Measurements from ENCODE around the gene ZNF79. TPM values are rescaled to one million over a fixed set of nuclear protein-coding genes. Genes with fewer than 3 reads are reported as not detected.

ZNF79 gene
- total RNA-seq, 2 experiments from 2014 or later, result 7.9 to 8.1 TPM

DNA sequence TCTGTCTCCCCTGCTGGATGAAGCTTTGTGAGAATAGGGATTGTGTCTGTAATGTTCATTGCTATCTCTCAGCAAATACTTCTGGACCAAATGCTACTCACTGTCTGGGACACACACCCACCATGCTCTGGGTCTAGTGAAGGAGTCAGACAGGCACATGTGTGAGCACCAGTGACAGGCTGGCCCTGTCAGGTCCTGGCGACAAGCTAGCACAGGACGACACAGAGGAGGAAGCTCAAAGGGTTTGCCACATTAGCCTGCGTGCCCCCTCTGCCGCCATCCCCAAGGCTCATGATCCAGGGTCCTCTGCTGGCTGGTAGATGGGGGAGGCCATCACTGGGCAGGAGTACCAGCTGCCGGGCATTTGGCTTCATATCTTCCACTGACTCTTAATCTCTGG, 50.4 kb downstream of the ZNF79 start:
- Mint-ChIP-seq H3K9me3 (no peaks in the 10 kb centered on the region), H3K4me1 (ENCODE audit: low read depth) (no peaks in the 10 kb centered on the region), H3K27me3 (ENCODE audit: low read depth) (no peaks in the 10 kb centered on the region), H3K36me3 (ENCODE audit: low read depth) (peaks cover 9% of the 10 kb centered on the region), H3K4me3 (no peak overlapping the region), H3K27ac (no peak overlapping the region)
- CTCF ChIA-PET, result no interaction called here
- intact Hi-C loops (cut with micrococcal nuclease), result no loop called here
- no peak for DNase-seq

- intact Hi-C loops (cut with micrococcal nuclease), result no loop called here
- no peak overlapping the region for H3K4me3 Mint-ChIP-seq
- CTCF ChIA-PET, result interaction anchor here (1.4 kb wide), 1 partner anchor 255 kb away, joined by 3 read pairs; no protein-coding TSS in a partner anchor
- no peaks in the 10 kb centered on the region for H3K9me3 Mint-ChIP-seq
- H3K27ac Mint-ChIP-seq, result no peak overlapping the region
- H3K27me3 Mint-ChIP-seq (ENCODE audit: low read depth), result no peaks in the 10 kb centered on the region
- H3K4me1 Mint-ChIP-seq (ENCODE audit: low read depth), result no peaks in the 10 kb centered on the region
- no peak for DNase-seq
- H3K36me3 Mint-ChIP-seq (ENCODE audit: low read depth), result peaks cover 10% of the 10 kb centered on the region
These were observed 55.4 kb downstream of the ZNF79 start for GRCh38 chr9:127479507-127480081.

DNA sequence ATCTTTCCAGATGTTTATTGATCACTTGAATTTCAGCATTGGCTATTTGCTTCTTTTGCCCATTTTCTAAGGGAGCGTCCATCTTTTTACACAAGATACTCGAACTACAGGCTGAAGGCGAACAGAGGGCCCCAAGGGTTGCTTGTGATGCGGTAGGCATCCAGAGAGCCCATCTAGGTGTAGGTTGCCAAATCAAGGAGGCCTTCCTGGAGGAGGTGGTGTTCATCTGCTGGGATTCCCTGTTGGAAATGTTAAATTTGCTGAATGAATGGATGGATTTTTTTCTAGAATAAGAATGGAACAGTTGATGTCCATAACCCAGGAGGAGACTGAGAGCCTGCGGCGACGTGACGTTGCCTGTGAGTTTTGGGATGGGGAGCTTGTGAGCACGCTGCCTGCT, 58.5 kb downstream of the ZNF79 start:
- intact Hi-C loops (cut with micrococcal nuclease), result no loop called here
- no peak overlapping the region for H3K4me3 Mint-ChIP-seq
- CTCF ChIA-PET, result no interaction called here
- no peaks in the 10 kb centered on the region for H3K9me3 Mint-ChIP-seq
- no peak for DNase-seq
- H3K4me1 Mint-ChIP-seq (ENCODE audit: low read depth), result no peaks in the 10 kb centered on the region
- H3K27me3 Mint-ChIP-seq (ENCODE audit: low read depth), result no peaks in the 10 kb centered on the region
- no peak overlapping the region for H3K27ac Mint-ChIP-seq
- H3K36me3 Mint-ChIP-seq (ENCODE audit: low read depth), result peaks cover 13% of the 10 kb centered on the region

- H3K27ac Mint-ChIP-seq, result no peak overlapping the region
- no peaks in the 10 kb centered on the region for H3K4me1 Mint-ChIP-seq (ENCODE audit: low read depth)
- CTCF ChIA-PET, result no interaction called here
- H3K9me3 Mint-ChIP-seq, result no peaks in the 10 kb centered on the region
- peaks cover 12% of the 10 kb centered on the region for H3K36me3 Mint-ChIP-seq (ENCODE audit: low read depth)
- H3K4me3 Mint-ChIP-seq, result no peak overlapping the region
- intact Hi-C loops (cut with micrococcal nuclease), result no loop called here
- H3K27me3 Mint-ChIP-seq (ENCODE audit: low read depth), result no peaks in the 10 kb centered on the region
- DNase-seq, result no peak
These were observed 61.8 kb downstream of the ZNF79 start for GRCh38 chr9:127485995-127486394.

DNA sequence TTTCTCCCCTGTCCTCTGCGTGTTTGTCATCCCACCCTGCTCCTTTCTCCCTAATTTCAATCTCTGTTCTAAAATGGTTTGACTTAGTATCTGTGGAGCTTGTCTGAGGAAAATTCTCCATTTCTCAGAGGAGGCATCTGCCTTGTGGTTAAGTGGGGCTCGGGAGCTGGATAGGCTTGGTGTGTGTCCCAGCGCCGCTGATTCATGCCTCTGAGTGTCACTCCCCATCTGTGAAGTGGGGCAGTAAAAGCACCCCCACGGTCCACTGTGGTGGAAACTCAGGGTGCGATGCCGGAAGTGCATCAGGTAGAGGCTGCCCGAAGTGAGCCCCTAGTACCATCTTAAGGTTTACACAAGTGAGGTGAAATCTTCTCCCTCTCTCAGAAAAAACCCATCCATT, 64.8 kb downstream of the ZNF79 start:
- H3K27ac Mint-ChIP-seq, result no peak overlapping the region
- CTCF ChIA-PET, result no interaction called here
- H3K4me3 Mint-ChIP-seq, result no peak overlapping the region
- no peaks in the 10 kb centered on the region for H3K4me1 Mint-ChIP-seq (ENCODE audit: low read depth)
- no peaks in the 10 kb centered on the region for H3K9me3 Mint-ChIP-seq
- no peak for DNase-seq
- intact Hi-C loops (cut with micrococcal nuclease), result no loop called here
- no peaks in the 10 kb centered on the region for H3K27me3 Mint-ChIP-seq (ENCODE audit: low read depth)
- H3K36me3 Mint-ChIP-seq (ENCODE audit: low read depth), result peaks cover 8% of the 10 kb centered on the region

DNA sequence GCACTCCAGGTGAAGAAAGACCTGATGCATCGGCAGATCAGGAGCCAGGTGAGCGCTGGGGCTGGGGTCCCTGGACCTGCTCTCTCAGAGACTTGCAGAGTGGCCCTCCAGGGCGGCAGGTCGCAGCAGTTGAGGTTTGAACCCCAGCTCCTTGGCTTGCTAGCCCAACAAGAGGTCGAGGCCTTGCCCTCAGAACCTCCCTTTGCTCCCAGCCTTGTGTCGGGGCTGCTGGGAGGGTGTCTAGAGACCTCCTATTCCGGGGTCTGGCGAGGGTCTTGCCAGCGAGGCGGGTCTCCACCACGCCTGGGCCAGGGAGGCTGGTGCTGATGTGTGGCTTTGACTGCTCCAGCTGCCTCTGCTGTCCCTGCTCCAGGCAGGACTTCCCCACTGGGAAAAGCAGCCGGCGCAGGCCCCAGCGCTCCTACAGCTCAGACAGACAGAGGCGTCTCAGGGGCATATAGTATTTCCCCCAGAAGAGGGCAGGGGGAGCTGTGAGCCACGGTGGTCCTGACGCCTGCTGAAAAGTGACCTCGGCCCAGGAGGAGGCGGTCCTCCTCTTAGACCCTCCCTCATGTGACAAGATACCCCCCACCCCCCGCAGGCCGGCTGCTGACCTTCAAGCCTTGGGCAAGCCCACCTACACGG, 65.4 kb downstream of the ZNF79 start:
- CTCF ChIA-PET, result interaction anchor here (1.0 kb wide), 1 partner anchor 100 kb away, joined by 3 read pairs; no protein-coding TSS in a partner anchor
- no peaks in the 10 kb centered on the region for H3K4me1 Mint-ChIP-seq (ENCODE audit: low read depth)

DNA sequence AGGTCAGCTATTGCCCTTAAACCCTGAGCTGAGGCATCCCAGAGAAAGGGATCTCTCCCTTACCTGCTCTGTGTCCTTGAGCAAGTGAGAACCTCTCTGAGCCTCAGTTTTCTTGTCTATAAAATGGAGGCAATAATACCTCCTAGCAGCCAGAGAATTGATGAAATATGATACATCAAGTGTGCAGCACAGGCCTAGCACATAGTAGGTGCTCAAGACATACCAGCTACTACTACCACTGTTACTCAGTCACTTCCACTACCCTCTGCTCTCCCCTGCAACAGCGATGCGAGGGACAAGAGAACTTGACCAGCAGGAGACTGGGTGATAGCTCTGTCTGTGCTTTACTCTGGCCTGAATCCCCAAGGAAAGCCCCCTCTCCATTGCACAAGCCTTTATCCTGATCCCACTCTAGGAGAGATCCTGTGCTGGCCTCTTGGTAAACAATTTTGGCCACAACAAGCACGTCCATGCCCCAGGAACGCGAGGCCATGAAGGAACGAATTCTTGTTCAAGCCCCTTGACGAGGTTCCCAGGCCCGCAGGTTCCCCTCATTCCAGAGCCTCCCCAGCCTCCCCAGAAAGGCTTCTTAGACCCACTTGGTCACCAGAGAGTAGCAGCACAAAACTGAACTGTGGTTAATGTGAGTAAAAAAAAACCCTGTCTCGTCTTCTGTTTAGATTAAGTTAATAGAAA, 66.5 kb downstream of the ZNF79 start:
- Mint-ChIP-seq H3K27ac (no peak overlapping the region), H3K27me3 (ENCODE audit: low read depth) (no peaks in the 10 kb centered on the region), H3K4me1 (ENCODE audit: low read depth) (no peaks in the 10 kb centered on the region), H3K9me3 (no peaks in the 10 kb centered on the region), H3K4me3 (no peak overlapping the region), H3K36me3 (ENCODE audit: low read depth) (peaks cover 8% of the 10 kb centered on the region)
- CTCF ChIA-PET, result interaction anchor here (0.9 to 1.0 kb wide), 3 partner anchors 9 to 99 kb away, joined by 3 to 4 read pairs (median 3); no protein-coding TSS in a partner anchor
- intact Hi-C loops (cut with micrococcal nuclease), result no loop called here
- DNase-seq, result no peak

More for the DNA sequence above, 65.4 kb downstream of the ZNF79 start:
- Mint-ChIP-seq H3K4me3 (no peak overlapping the region), H3K9me3 (no peaks in the 10 kb centered on the region), H3K36me3 (ENCODE audit: low read depth) (peaks cover 8% of the 10 kb centered on the region), H3K27ac (no peak overlapping the region), H3K27me3 (ENCODE audit: low read depth) (no peaks in the 10 kb centered on the region)
- intact Hi-C loops (cut with micrococcal nuclease), result no loop called here
- no peak for DNase-seq

- Mint-ChIP-seq H3K27ac (no peak overlapping the region), H3K4me3 (no peak overlapping the region), H3K27me3 (ENCODE audit: low read depth) (no peaks in the 10 kb centered on the region), H3K9me3 (no peaks in the 10 kb centered on the region), H3K36me3 (ENCODE audit: low read depth) (peaks cover 7% of the 10 kb centered on the region), H3K4me1 (ENCODE audit: low read depth) (no peaks in the 10 kb centered on the region)
- CTCF ChIA-PET, result interaction anchor here (1.0 kb wide), 1 partner anchor 34 kb away, joined by 3 read pairs; no protein-coding TSS in a partner anchor
- DNase-seq, result no peak
- intact Hi-C loops (cut with micrococcal nuclease), result no loop called here
These were observed 67.3 kb downstream of the ZNF79 start for GRCh38 chr9:127491516-127491915.

GRCh38 chr9:127492616-127493015, 68.4 kb downstream of the ZNF79 start:
- no peak overlapping the region for H3K4me3 Mint-ChIP-seq

DNA sequence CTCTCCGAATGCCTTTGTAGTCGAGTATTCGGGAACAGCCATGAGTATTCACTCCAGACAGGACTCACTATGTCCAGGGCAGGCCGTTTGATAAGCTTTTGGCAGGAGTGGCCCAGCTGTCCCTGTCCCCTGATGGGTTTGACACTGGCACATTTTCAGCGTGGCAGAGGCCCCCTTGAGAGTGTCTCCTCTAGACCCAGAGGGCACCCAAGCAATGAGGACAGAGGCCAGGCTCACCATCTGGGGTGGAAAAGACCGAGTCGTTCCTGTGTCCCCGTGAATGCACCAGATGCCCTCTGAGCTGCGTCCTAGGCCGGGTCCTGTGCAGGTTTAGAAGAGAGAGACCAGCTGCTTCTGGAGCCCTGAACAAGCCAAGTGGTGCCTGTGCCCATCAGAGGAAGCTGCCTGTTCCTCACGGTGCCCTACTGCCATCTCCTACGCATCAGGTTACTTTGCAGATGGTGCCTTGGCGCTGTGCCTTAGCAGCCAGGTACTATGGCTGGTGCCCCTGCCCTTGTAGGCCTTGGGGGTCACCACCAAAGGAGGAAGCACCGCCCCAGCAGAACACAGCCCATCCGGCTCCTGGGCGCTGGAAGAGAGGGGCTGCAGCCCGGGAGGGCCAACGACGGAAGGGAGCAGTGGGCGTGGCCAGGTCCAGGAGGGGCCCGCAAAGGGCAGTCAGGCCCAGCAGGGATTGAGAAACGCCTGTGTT, 69.6 kb downstream of the ZNF79 start:
- Mint-ChIP-seq H3K4me3 (no peak overlapping the region), H3K36me3 (ENCODE audit: low read depth) (peaks cover 5% of the 10 kb centered on the region), H3K27ac (no peak overlapping the region), H3K9me3 (no peaks in the 10 kb centered on the region), H3K27me3 (ENCODE audit: low read depth) (no peaks in the 10 kb centered on the region), H3K4me1 (ENCODE audit: low read depth) (no peaks in the 10 kb centered on the region)
- DNase-seq, result no peak
- intact Hi-C loops (cut with micrococcal nuclease), result no loop called here
- CTCF ChIA-PET, result no interaction called here

More at GRCh38 chr9:127492616-127493015, 68.4 kb downstream of the ZNF79 start:
- no peaks in the 10 kb centered on the region for H3K27me3 Mint-ChIP-seq (ENCODE audit: low read depth)
- peaks cover 5% of the 10 kb centered on the region for H3K36me3 Mint-ChIP-seq (ENCODE audit: low read depth)
- no peaks in the 10 kb centered on the region for H3K9me3 Mint-ChIP-seq
- no peaks in the 10 kb centered on the region for H3K4me1 Mint-ChIP-seq (ENCODE audit: low read depth)
- intact Hi-C loops (cut with micrococcal nuclease), result no loop called here
- CTCF ChIA-PET, result interaction anchor here (0.6 to 1.0 kb wide), 2 partner anchors 37 to 97 kb away, joined by 3 read pairs; no protein-coding TSS in a partner anchor
- no peak overlapping the region for H3K27ac Mint-ChIP-seq
- no peak for DNase-seq

DNA sequence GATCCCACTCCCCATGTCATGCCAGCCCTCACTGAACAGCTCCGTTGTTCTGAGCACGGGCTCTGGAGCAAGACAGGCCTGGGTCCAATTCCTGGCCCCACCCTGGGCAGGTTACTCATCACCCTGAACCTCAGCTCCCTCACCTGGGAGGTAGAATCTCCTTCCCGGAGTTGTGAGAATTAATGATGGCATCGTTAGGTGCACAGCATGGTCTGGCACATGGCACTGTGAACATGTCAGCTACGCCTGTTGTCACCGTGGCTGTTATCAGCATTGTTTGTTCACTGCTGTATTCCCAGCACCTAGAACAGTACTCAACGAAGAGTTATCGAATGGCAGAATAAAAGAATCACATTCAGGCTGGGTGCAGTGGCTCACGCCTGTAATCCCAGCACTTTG, 70.1 kb downstream of the ZNF79 start:
- CTCF ChIA-PET, result no interaction called here
- intact Hi-C loops (cut with micrococcal nuclease), result no loop called here
- H3K9me3 Mint-ChIP-seq, result no peaks in the 10 kb centered on the region
- H3K4me3 Mint-ChIP-seq, result no peak overlapping the region
- DNase-seq, result no peak
- H3K27me3 Mint-ChIP-seq (ENCODE audit: low read depth), result no peaks in the 10 kb centered on the region
- no peak overlapping the region for H3K27ac Mint-ChIP-seq
- peaks cover 2% of the 10 kb centered on the region for H3K36me3 Mint-ChIP-seq (ENCODE audit: low read depth)
- H3K4me1 Mint-ChIP-seq (ENCODE audit: low read depth), result no peaks in the 10 kb centered on the region
